HG03558 (cell line): ENCODE data around the gene CCDC200.
"Not testable (repeated sequence)": the region's sequence is repeated elsewhere in the genome, so short reads cannot be mapped to it uniquely, and the experiment has no call there.

Experiments used
- ATAC-seq: cut with Tn5 transposase; IDR thresholded peaks from one replicate; pipeline ENCODE4 v1.9.1; 2021; ENCODE audit warnings: moderate number of reproducible peaks; ENCODE audit not compliant: unreplicated experiment; ENCODE audit errors: extremely low read depth

The CCDC200 gene

DNA sequence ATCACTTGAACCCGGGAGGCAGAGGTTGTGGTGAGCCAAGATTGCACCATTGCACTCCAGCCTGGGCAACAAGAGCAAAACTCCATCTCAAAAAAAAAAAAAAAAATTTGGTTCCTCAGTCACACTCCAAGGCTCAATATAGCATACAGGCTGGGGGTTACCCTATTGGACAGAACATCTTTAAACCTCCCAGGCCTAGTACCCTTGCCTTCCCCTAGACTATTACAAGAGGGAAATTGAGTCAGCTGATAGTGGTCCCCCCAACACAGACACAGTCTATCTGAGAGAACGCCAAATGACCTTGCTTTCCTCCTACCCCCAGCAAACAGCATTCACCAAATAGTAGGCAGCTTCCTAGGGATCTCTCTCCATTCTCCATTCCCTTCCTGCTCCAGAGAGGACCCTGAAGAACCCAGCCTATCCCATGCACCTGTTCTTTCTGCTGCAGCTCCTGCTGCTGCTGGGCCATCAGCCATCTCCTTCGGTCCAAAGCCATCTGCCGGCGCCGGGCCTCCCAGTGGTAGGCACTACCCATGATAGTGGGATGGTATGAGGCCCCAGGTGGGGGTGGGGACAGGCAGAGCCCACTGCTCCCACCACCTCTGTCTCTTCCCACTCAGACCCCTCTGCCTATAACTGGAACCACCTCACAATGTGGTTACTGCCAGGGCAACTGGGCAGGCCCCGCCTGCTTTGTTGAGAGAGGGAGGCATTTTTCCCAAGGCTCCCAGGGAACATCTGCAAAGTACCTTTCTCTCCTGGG lies at the start of gene CCDC200:
TSS of gene CCDC200 (minus strand) at position 604 of the 763 bp plus-strand sequence. CDS start at position 535, 69 bp downstream.
- ATAC-seq: not testable (repeated sequence)

DNA sequence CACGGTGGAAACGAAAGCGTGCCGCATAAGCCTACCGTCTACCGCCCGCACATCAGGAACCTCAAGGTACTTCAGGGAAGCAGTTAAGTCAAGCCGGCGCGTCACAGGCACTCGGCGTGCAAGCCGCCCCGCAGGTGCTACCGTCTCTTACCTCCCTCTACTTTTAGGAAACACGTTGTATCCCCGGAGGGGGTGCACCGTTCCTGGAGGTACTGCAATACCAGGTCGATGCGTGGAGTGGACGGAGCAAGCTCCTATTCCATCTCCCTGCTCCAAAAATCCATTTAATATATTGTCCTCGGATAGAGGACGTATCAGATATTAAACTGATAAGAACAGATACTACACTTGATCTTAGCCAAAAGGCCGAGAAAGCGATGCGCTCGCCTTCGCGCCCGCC lies 44.5 kb upstream of the CCDC200 start:
- ATAC-seq: not testable (repeated sequence)

DNA sequence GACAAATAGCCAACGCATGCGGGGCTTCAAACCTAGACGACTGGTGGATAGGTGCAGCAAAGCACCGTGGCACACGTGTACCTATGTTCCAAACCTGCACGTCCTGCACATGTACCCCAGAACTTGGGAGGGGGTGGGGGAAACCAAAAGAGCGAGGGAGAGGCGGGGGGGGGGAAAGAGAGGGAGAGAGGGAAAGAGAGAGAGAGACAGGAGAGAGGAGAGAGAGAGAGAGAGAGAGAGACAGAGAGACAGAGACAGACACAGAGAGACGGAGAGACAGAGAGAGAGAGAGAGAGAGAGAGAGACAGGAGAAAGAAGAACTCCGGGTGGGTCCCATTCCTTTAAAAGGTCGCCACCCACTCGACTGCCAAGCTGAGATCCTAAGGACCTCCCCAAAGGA lies 44.1 kb upstream of the CCDC200 start:
- not testable (repeated sequence) for ATAC-seq

DNA sequence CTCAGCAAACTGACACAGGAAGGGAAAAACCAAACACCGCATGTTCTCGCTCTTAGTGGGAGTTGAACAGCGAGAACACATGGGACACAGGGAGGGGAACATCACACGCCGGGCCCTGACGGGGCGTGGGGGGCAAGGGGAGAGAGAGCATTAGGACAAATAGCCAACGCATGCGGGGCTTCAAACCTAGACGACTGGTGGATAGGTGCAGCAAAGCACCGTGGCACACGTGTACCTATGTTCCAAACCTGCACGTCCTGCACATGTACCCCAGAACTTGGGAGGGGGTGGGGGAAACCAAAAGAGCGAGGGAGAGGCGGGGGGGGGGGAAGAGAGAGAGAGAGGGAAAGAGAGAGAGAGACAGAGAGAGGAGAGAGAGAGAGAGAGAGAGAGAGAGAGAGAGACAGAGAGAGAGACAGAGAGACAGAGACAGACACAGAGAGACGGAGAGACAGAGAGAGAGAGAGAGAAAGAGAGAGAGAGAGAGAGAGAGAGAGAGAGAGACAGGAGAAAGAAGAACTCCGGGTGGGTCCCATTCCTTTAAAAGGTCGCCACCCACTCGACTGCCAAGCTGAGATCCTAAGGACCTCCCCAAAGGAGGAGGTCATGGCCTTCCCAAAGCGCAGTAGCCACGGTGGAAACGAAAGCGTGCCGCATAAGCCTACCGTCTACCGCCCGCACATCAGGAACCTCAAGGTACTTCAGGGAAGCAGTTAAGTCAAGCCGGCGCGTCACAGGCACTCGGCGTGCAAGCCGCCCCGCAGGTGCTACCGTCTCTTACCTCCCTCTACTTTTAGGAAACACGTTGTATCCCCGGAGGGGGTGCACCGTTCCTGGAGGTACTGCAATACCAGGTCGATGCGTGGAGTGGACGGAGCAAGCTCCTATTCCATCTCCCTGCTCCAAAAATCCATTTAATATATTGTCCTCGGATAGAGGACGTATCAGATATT lies 42.4 kb upstream of the CCDC200 start:
- not testable (repeated sequence) for ATAC-seq

DNA sequence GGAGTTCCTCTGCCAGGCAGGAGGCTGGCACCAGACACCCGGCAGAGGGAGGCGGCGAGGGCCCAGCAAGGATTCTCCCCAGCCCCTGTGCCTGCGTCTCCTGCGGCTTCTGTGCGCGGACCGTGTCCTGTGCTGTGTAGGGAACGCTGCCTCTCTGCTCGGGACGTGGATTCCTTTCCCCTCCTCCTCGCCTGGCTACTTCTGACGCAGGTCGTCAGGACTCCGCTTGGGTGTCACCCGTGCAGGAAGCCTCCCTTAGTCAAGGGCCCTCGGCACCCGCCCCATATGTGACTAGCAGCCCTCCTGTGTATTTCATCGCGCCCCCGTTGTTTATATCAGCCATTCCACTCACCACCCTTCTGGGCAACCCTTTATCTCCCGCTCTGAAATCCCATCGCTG lies 18.0 kb upstream of the CCDC200 start:
- not testable (repeated sequence) for ATAC-seq

DNA sequence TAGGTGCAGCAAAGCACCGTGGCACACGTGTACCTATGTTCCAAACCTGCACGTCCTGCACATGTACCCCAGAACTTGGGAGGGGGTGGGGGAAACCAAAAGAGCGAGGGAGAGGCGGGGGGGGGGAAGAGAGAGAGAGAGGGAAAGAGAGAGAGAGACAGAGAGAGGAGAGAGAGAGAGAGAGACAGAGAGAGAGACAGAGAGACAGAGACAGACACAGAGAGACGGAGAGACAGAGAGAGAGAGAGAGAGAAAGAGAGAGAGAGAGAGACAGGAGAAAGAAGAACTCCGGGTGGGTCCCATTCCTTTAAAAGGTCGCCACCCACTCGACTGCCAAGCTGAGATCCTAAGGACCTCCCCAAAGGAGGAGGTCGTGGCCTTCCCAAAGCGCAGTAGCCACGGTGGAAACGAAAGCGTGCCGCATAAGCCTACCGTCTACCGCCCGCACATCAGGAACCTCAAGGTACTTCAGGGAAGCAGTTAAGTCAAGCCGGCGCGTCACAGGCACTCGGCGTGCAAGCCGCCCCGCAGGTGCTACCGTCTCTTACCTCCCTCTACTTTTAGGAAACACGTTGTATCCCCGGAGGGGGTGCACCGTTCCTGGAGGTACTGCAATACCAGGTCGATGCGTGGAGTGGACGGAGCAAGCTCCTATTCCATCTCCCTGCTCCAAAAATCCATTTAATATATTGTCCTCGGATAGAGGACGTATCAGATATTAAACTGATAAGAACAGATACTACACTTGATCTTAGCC lies 12.4 kb upstream of the CCDC200 start:
- not testable (repeated sequence) for ATAC-seq

DNA sequence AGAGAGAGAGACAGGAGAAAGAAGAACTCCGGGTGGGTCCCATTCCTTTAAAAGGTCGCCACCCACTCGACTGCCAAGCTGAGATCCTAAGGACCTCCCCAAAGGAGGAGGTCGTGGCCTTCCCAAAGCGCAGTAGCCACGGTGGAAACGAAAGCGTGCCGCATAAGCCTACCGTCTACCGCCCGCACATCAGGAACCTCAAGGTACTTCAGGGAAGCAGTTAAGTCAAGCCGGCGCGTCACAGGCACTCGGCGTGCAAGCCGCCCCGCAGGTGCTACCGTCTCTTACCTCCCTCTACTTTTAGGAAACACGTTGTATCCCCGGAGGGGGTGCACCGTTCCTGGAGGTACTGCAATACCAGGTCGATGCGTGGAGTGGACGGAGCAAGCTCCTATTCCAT lies 11.2 kb upstream of the CCDC200 start:
- ATAC-seq: not testable (repeated sequence)

DNA sequence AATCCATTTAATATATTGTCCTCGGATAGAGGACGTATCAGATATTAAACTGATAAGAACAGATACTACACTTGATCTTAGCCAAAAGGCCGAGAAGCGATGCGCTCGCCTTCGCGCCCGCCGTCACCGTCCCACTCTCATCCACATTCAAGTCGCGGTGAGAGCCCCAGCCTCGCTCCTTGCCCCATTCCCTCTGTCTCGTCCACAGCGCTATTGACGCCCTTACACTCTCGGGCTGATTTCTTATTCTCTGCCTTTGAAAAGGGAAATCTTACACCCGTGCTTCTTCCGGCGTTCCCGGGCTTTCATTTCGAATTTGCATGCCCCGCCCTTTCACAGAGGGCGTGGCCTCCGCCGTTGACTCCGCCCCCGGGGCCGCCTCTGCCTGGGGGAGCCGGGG lies 5.5 kb upstream of the CCDC200 start, which contains the start of gene RNU2-1:
TSS of gene RNU2-1 (minus strand) at position 101 of the 400 bp plus-strand sequence.
- not testable (repeated sequence) for ATAC-seq

DNA sequence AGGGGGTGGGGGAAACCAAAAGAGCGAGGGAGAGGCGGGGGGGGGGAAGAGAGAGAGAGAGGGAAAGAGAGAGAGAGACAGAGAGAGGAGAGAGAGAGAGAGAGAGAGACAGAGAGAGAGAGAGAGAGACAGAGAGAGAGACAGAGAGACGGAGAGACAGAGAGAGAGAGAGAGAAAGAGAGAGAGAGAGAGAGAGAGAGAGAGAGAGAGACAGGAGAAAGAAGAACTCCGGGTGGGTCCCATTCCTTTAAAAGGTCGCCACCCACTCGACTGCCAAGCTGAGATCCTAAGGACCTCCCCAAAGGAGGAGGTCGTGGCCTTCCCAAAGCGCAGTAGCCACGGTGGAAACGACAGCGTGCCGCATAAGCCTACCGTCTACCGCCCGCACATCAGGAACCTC lies 4.8 kb upstream of the CCDC200 start:
- ATAC-seq: not testable (repeated sequence)

DNA sequence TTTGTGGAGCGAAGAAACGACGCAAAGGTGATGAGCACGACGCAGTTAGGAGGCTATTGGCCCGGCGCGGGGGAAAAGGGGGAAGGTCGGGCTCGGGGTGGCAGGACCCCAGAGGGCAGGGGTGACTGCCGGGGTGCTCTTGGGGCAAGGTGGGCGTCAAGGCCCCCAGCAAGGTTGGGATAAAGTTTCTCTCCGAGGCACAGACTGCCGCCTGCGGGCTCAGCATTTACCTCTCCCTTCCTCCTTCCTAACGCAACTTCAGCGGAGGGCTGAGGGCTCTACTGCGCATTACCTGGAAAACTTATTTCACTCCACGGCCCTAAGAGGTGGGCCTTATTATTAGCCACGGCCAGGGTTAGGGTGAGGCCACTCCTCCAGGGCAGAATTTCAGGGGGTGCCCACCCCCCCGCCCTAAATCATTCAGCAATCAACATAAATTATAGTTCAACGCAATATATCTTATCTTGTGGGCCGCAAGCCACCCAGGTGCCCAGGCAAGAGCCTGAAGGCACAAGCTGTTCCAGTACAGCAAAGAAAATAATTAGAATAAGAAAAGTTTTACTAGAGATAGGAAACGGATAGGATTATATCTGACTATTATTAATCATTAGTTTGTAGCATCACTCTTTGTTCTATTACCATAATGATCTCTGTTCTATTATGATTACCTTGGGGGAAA lies 3.7 kb upstream of the CCDC200 start:
- ATAC-seq: not testable (repeated sequence)

DNA sequence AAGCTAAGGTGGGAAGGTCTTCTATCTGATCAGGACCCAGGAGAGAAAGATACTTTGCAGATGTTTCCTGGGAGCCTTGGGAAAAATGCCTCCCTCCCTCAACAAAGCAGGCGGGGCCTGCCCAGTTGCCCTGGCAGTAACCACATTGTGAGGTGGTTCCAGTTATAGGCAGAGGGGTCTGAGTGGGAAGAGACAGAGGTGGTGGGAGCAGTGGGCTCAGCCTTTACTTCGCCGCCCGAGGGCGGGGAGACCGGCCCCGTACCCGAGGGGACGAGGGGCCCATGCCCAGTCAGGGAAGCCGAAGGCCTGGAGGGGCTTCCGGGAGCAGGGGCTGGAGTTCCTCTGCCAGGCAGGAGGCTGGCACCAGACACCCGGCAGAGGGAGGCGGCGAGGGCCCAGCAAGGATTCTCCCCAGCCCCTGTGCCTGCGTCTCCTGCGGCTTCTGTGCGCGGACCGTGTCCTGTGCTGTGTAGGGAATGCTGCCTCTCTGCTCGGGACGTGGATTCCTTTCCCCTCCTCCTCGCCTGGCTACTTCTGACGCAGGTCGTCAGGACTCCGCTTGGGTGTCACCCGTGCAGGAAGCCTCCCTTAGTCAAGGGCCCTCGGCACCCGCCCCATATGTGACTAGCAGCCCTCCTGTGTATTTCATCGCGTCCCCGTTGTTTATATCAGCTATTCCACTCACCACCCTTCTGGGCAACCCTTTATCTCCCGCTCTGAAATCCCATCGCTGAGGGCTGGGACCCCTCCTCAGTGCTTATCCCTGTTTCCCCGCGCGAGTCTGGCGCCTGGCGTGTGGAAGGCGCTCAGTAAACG lies 3.0 kb upstream of the CCDC200 start:
- ATAC-seq: not testable (repeated sequence)

DNA sequence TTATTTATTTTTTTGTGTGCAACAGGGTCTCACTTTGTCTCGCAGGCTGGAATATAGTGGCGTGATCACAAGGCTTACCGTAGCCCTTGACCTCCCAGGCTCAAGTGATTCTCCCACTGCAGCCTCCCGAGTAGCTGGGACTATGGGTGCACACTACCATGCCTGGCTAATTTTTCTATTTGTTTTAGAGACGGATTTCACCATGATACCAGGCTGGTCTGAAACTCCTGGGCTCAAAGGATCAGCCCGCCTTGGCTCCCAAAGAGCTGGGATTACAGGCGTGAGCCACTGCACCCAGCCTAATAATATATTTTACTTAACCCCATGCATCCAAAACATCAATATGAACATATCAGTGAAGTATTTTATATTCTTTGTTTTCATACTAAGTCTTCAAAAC lies 2.0 kb downstream of the CCDC200 start:
- no peak for ATAC-seq

DNA sequence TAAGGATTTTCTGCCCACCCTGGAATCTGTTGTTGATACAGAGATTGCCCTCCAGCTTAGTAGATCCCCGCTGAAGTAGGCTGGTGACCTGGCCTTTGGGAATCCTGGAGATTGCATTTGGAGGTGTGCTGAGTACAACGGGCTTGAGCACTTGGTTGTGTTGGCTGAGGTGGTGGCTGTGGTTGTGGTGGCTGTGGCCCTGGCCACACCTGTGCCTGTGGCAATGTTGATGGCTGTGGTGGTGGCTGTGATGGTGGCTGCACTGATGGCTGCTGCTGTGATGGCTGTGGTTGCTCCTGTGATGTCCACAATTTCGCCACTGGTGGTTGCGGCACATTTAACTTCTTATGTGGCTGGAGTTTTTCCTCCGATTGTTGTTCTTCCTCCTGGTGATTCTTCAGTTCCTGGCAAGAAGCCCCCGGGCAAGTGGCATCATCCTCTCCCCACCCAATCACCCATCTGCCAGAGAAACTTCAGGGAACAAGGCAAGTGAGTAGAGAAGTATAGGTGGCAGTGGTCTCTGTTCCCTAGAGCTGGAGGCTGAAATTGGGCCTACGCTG lies 4.2 kb downstream of the CCDC200 start:
- no peak for ATAC-seq

DNA sequence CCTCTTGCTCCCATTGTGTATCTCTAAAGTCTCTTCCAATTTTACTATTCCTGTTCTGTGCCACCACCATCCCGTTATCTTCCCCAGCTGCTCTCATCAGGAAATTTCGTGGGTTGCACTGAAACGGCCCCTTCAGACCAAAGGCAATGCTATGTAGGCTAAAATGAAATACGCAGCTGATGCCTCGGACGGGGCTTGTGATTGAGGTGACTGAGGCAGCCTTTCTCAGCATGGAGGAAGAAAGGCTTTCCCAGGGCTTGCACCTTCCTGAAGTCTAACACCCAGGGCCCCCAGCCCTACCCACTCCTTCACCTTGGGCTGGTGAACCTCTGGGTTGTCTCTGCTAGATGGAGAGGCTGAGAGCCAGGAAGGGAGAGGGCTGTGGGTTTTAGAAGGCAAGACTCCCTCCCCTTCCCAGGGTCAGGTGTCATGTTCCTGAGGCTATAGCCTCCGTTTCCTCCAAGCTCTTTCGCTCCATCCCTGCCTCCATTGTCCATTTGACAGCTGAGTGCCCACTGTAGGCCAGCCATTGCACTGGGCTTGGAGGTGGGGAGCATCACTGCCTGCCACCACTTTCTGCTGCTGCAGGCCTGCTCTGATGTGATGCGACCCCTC lies 7.8 kb downstream of the CCDC200 start:
- ATAC-seq: no peak

DNA sequence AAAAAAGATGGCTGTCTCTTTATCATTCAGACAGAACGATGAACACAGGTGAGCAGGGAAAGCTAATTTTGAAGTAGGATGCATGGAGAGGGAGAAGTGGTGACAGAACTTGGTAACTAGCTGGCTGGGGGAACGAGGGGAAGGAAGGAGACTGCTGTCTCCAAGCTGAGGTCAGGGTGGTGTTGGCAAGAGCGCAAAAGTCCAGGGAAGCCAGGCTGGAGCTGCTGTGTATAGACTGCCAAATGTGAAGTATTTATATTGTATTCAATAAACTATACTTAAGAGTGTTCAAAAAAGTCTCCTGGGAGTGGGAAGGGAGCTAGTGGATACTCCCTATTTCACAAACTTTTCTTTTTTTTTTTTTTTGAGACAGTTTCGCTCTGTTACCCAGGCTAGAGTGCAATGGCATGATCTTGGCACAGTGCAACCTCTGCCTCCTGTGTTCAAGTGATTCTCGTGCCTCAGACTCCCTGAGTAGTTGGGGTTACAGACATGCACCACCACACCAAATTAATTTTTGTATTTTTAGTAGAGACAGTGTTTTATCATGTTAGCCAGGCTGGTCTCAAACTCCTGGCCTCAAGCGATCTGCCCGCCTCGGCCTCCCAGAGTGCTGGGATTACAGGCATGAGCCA lies 8.6 kb downstream of the CCDC200 start:
- no peak for ATAC-seq

DNA sequence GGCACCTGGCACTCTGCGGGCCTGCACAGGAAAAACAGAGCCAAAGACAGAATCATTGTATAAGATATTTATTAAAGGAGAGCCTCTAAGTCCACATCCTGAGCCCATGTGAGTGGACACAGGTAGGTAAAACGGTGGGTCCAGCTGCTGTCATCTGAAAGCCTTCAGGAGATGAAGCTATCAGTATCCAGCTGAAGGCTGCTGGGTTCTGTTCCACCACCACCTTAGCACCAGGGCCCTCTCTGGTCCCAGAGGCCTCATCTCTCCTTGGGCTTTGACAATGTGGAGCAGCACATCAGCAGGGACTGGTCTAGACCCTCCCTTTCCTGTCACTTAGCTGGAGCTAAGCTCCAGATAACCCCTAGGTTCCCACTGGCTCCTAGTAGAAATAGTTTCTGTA lies 9.4 kb downstream of the CCDC200 start:
- no peak for ATAC-seq

DNA sequence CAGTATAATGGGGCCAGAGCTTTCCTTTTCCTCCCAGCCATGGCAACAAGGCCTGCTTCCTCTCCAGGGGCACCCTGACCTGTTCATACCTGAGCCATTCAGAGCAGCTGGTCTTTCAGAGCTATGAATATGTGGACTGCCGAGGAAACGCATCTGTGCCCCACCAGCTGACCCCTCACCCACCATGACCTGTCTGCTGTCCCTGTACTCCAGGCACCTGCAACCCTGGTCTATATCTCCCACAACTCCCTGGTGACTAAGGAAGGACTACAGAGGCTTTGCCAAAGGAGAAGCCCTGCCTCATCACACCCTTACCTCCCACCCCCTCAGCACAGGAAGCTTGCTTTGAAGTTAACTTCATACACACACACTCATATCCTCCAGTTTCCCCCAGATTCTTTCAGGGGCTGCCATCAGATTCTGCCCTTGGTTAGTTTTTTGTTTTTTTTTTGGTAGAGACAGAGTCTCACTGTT lies 10.8 kb downstream of the CCDC200 start:
- no peak for ATAC-seq
